H1 (cell line): ENCODE measurements around the gene CUTC. TPM values are rescaled to one million over a fixed set of nuclear protein-coding genes. Genes with fewer than 3 reads are reported as not detected.

Source experiments
- CTCF ChIA-PET: fragments of 300-600 bp; sonication (Branson Sonifier 250); formaldehyde crosslinking; loops from one replicate; lab custom pipeline; 2021; ENCODE audit not compliant: partially characterized antibody; lab: Charles Lee
- POLR2A ChIA-PET: fragments of 300-600 bp; sonication (Branson Sonifier 250); formaldehyde crosslinking; loops from one replicate; lab custom pipeline; 2021; ENCODE audit warnings: inconsistent platforms; ENCODE audit not compliant: partially characterized antibody; lab: Charles Lee
- DNase-seq, 2 experiments: peaks; one replicate each; pipeline versions ENCODE4 v3.0.0 to v3.0.0-alpha.2; 2010 to 2022; ENCODE audit warnings: low spot score in 2 of 2, low read depth in 1 of 2, mixed read lengths in 1 of 2
- FAIRE-seq: peaks from 2 replicates; lab custom pipeline; 2011; peaks lifted over from hg19 to GRCh38; lab: Jason Lieb, UNC
- H2AFZ ChIP-seq: 2 replicates; pipeline ENCODE4 v1.8.1; 2012; ENCODE audit warnings: low read length, inconsistent platforms
- H2AK5ac ChIP-seq: 2 replicates; pipeline ENCODE4 v1.6.1; 2013; ENCODE audit warnings: low read depth, low read length
- H2BK120ac ChIP-seq: replicated peaks from 2 replicates; pipeline ENCODE3; 2013; ENCODE audit warnings: low read depth, low read length, inconsistent platforms
- H2BK12ac ChIP-seq: 2 replicates; pipeline ENCODE4 v1.6.1; 2013; ENCODE audit warnings: low read depth, low read length
- H2BK15ac ChIP-seq: 2 replicates; pipeline ENCODE4 v1.6.1; 2013; ENCODE audit warnings: low read length
- H2BK20ac ChIP-seq: 2 replicates; pipeline ENCODE4 v1.6.1; 2013; ENCODE audit warnings: low read length
- H2BK5ac ChIP-seq: 2 replicates; pipeline ENCODE4 v1.6.1; 2013; ENCODE audit warnings: low read depth, low read length
- H3K14ac ChIP-seq: 2 replicates; pipeline ENCODE4 v1.6.1; 2013; ENCODE audit warnings: inconsistent platforms; ENCODE audit not compliant: insufficient read length
- H3K18ac ChIP-seq: 2 replicates; pipeline ENCODE4 v1.6.1; 2013; ENCODE audit warnings: low read length; ENCODE audit errors: extremely low read depth
- H3K23ac ChIP-seq: 2 replicates; pipeline ENCODE4 v1.6.1; 2013; ENCODE audit warnings: inconsistent platforms; ENCODE audit not compliant: insufficient read length
- H3K23me2 ChIP-seq: 2 replicates; pipeline ENCODE4 v1.6.1; 2013; ENCODE audit warnings: low read depth, low read length
- H3K27ac ChIP-seq: 2 replicates; pipeline ENCODE4 v1.6.1; 2011; ENCODE audit warnings: low read depth, low read length, inconsistent platforms
- H3K27me3 ChIP-seq, 4 experiments: replicated peaks in 1 of 4; 1 replicate in 1 of 4; 2 replicates in 3 of 4; pipeline versions ENCODE4 v1.6.1 to v1.8.1; 2011 to 2013; ENCODE audit warnings: low read length in 3 of 4, mild to moderate bottlenecking in 3 of 4, inconsistent platforms in 2 of 4, mixed read lengths in 2 of 4, moderate library complexity in 1 of 4; ENCODE audit not compliant: control insufficient read depth in 3 of 4, insufficient read depth in 3 of 4; ENCODE audit errors: extremely low read depth in 1 of 4
- H3K36me3 ChIP-seq, 4 experiments: 2 replicates each; pipeline versions ENCODE4 v1.6.1 to v1.8.1; 2011 to 2013; ENCODE audit warnings: mild to moderate bottlenecking in 4 of 4, low read length in 3 of 4, moderate library complexity in 2 of 4, control low read depth in 1 of 4, inconsistent platforms in 1 of 4; ENCODE audit not compliant: insufficient read depth in 4 of 4, control insufficient read depth in 2 of 4
- H3K4ac ChIP-seq: replicated peaks from 2 replicates; pipeline ENCODE3; 2013; ENCODE audit warnings: low read length, low read depth, mixed read lengths, inconsistent platforms; ENCODE audit not compliant: insufficient read length
- H3K4me1 ChIP-seq, 4 experiments: replicated peaks in 1 of 4; 1 replicate in 1 of 4; 2 replicates in 3 of 4; pipeline versions ENCODE4 v1.6.1 to v1.8.1; 2011 to 2013; ENCODE audit warnings: low read length in 3 of 4, inconsistent platforms in 2 of 4, mixed read lengths in 1 of 4; ENCODE audit not compliant: insufficient read depth in 4 of 4, control insufficient read depth in 3 of 4
- H3K4me2 ChIP-seq, 2 experiments: 2 replicates each; pipeline versions ENCODE4 v1.6.1 to v1.8.1; 2011 to 2013; ENCODE audit warnings: low read depth in 2 of 2, low read length in 2 of 2, control low read depth in 1 of 2, inconsistent platforms in 1 of 2, mild to moderate bottlenecking in 1 of 2; ENCODE audit not compliant: insufficient read depth in 1 of 2
- H3K4me3 ChIP-seq, 4 experiments: fragments of 200-600, 300-600 bp in 1 of 4; sonication (generic), shearing (Covaris generic), sonication (Bioruptor Twin) in 1 of 4; 2 replicates each; pipeline versions ENCODE4 v1.5.1 to v1.8.1; 2011 to 2016; ENCODE audit warnings: low read length in 4 of 4, low read depth in 3 of 4, control low read depth in 2 of 4, inconsistent platforms in 2 of 4, mild to moderate bottlenecking in 2 of 4, mixed read lengths in 1 of 4, moderate library complexity in 1 of 4; ENCODE audit not compliant: insufficient read depth in 2 of 4; ENCODE audit errors: extremely low read depth in 1 of 4
- H3K56ac ChIP-seq: replicated peaks from 2 replicates; pipeline ENCODE3; 2013; ENCODE audit warnings: low read depth, mild to moderate bottlenecking, mixed read lengths, low read length, inconsistent platforms; ENCODE audit not compliant: insufficient read length
- H3K79me1 ChIP-seq: 2 replicates; pipeline ENCODE4 v1.6.1; 2013; ENCODE audit warnings: low read depth, low read length, control low read depth
- H3K79me2 ChIP-seq, 2 experiments: 2 replicates each; pipeline versions ENCODE4 v1.6.1 to v1.8.1; 2012 to 2013; ENCODE audit warnings: low read length in 2 of 2, mild to moderate bottlenecking in 2 of 2, inconsistent platforms in 1 of 2; ENCODE audit not compliant: insufficient read depth in 2 of 2, control insufficient read depth in 1 of 2
- H3K9ac ChIP-seq, 4 experiments: replicated peaks in 1 of 4; 1 replicate in 1 of 4; 2 replicates in 3 of 4; pipeline versions ENCODE4 v1.6.1 to v1.8.1; 2011 to 2013; ENCODE audit warnings: low read depth in 3 of 4, low read length in 3 of 4, control low read depth in 2 of 4, mild to moderate bottlenecking in 2 of 4, moderate library complexity in 2 of 4, inconsistent platforms in 1 of 4; ENCODE audit errors: extremely low read depth in 1 of 4
- H3K9me3 ChIP-seq, 2 experiments: 2 replicates each; pipeline versions ENCODE4 v1.6.1 to v1.8.1; 2012 to 2013; ENCODE audit warnings: mild to moderate bottlenecking in 2 of 2, moderate library complexity in 2 of 2, control low read depth in 1 of 2, inconsistent platforms in 1 of 2, low read depth in 1 of 2, low read length in 1 of 2, mixed read lengths in 1 of 2; ENCODE audit not compliant: insufficient read depth in 2 of 2
- H4K20me1 ChIP-seq, 2 experiments: replicated peaks in 1 of 2; 2 replicates each; pipeline versions ENCODE3 to v1.8.1; 2011 to 2013; ENCODE audit warnings: inconsistent platforms in 2 of 2, low read length in 2 of 2, mild to moderate bottlenecking in 1 of 2; ENCODE audit not compliant: insufficient read depth in 2 of 2, control insufficient read depth in 1 of 2
- H4K5ac ChIP-seq: 2 replicates; pipeline ENCODE4 v1.6.1; 2013; ENCODE audit warnings: low read length, low read depth, mixed read lengths, inconsistent platforms; ENCODE audit not compliant: insufficient read length
- H4K8ac ChIP-seq: 2 replicates; pipeline ENCODE4 v1.8.0; 2013; ENCODE audit warnings: mild to moderate bottlenecking, moderate library complexity, low read length, inconsistent platforms; ENCODE audit not compliant: insufficient read depth; ENCODE audit errors: extremely low read depth
- H4K91ac ChIP-seq: replicated peaks from 2 replicates; pipeline ENCODE3; 2013; ENCODE audit warnings: low read length, mixed read lengths, inconsistent platforms; ENCODE audit not compliant: insufficient read length
- ASH2L ChIP-seq: fragments of 200-600, 300-600 bp; sonication (generic); IDR thresholded peaks from one replicate; pipeline ENCODE4 v1.7.1; 2017; ENCODE audit warnings: low read length
- BACH1 ChIP-seq: IDR thresholded peaks from 2 replicates; pipeline ENCODE4 v1.6.1; 2012; ENCODE audit warnings: low read length, improper control_type of control experiment
- BCL11A ChIP-seq, 2 experiments: IDR thresholded peaks; one replicate each; pipeline ENCODE4 v1.6.1; 2011; ENCODE audit warnings: low read depth in 2 of 2, low read length in 2 of 2, mild to moderate bottlenecking in 2 of 2
- KDM1A ChIP-seq: fragments of 200-600, 300-600 bp; sonication (generic); IDR thresholded peaks from 2 replicates; pipeline ENCODE4 v1.7.1; 2016; ENCODE audit warnings: mild to moderate bottlenecking, low read length, borderline replicate concordance
- NRF1 ChIP-seq: IDR thresholded peaks from 2 replicates; pipeline ENCODE4 v1.6.1; 2011; ENCODE audit warnings: mild to moderate bottlenecking, low read depth, low read length, improper control_type of control experiment
- PHF8 ChIP-seq: fragments of 200-600 bp; sonication (generic); conservative IDR thresholded peaks from 2 replicates; pipeline ENCODE4 v1.7.1; 2012; ENCODE audit warnings: low read depth, mild to moderate bottlenecking, inconsistent platforms, low read length, moderate library complexity
- SP4 ChIP-seq: IDR thresholded peaks from 2 replicates; pipeline ENCODE4 v1.6.1; 2012; ENCODE audit warnings: low read length, inconsistent platforms
- TAF1 ChIP-seq: IDR thresholded peaks from 2 replicates; pipeline ENCODE4 v1.6.1; 2011; ENCODE audit warnings: mild to moderate bottlenecking, low read depth, low read length
- TCF12 ChIP-seq: IDR thresholded peaks from 2 replicates; pipeline ENCODE4 v1.6.1; 2011; ENCODE audit warnings: low read depth, mild to moderate bottlenecking, low read length
- USF2 ChIP-seq: IDR thresholded peaks from 2 replicates; pipeline ENCODE4 v1.6.1; 2011; ENCODE audit warnings: low read length, improper control_type of control experiment
- YY1 ChIP-seq: IDR thresholded peaks from 2 replicates; pipeline ENCODE4 v1.6.1; 2011; ENCODE audit warnings: low read depth, mild to moderate bottlenecking, low read length
- ZNF274 ChIP-seq: IDR thresholded peaks from 2 replicates; pipeline ENCODE4 v1.7.0; 2012; ENCODE audit warnings: low read length, borderline replicate concordance; ENCODE audit errors: extremely low read depth
- polyA plus RNA-seq, 7 experiments: library from polyadenylated mRNA; depleted of rRNA in 3 of 7; stranded (reverse) in 5 of 7; unstranded in 2 of 7; fragments of >200 nt in 5 of 7; fragments of 200-250 nt in 2 of 7; gene quantifications; 1 replicate in 5 of 7; 2 replicates in 1 of 7; 4 replicates in 1 of 7; pipeline versions ENCODE4 v1.2.1 to v1.2.3, GENCODE V29; 2011 to 2013; ENCODE audit warnings: missing spikeins in 2 of 7, mixed read lengths in 2 of 7
- total RNA-seq: library from RNA; stranded (reverse); fragmentation: NEBNext Ultra II Directional; extraction: Animal tissue kit (Norgen Biotek cat#: 25700); gene quantifications from 2 replicates; pipeline ENCODE4 v1.2.1, GENCODE V29; 2021

Gene CUTC
- total and polyA plus RNA-seq, 2 of the 8 experiments (the other 6 are each of a cell fraction or from before 2014, with no cell fraction given): 25.3 to 25.6 TPM

DNA sequence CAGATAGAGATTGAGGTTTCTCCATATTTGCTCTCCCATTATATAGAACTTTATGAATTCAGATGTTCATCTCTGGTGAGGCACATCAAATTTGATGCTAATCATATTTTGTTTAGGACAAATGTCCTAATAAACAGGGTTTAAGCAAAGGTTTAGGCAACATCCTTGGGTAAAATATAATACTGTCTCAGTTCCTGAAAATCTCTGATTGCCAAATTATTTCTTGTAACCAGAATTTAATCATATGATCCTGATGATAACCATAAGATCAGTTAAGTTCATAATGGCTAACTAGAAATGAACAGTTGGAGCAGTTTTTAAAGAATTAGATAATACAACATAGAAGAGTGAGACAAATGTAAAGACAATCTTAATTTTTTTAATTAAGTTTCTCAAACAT is 18.6 kb downstream of the CUTC start:
- no peak overlapping the region for H2BK20ac ChIP-seq
- POLR2A ChIA-PET: no interaction called here
- no peak overlapping the region for H2BK5ac ChIP-seq
- peaks cover 0 to 1% (median 0%) of the 10 kb centered on the region in 4 experiments; a peak in 1 of 7 replicates for H3K27me3 ChIP-seq
- no peak overlapping the region for H2BK120ac ChIP-seq
- H3K79me1 ChIP-seq: peaks cover 3% of the 10 kb centered on the region; the same call in 1 of the 2 replicates
- H4K20me1 ChIP-seq: no peaks in the 10 kb centered on the region
- no peak overlapping the region for H4K5ac ChIP-seq
- no peak for FAIRE-seq
- H4K91ac ChIP-seq: no peak overlapping the region
- no peak for TF ChIP-seq BCL11A (IDR thresholded peaks at IDR 0.05; ENCODE audit: low read depth in 2 of 2, low read length in 2 of 2)
- TF ChIP-seq PHF8: no peak
- no peak for TF ChIP-seq NRF1
- no peak for TF ChIP-seq SP4
- TF ChIP-seq YY1: no peak
- TF ChIP-seq TCF12: no peak
- no peak for TF ChIP-seq BACH1
- TF ChIP-seq USF2: no peak
- no peak for TF ChIP-seq ZNF274
- TF ChIP-seq TAF1: no peak
- TF ChIP-seq ASH2L: no peak
- no peak for TF ChIP-seq KDM1A
- TF ChIP-seq, all 59 proteins: peak for 0
- no peaks in the 10 kb centered on the region for H3K4me1 ChIP-seq
- H3K18ac ChIP-seq: no peak overlapping the region
- H3K14ac ChIP-seq: no peak overlapping the region
- no peaks in the 10 kb centered on the region for H3K79me2 ChIP-seq
- no peak overlapping the region for H3K9ac ChIP-seq
- H3K23ac ChIP-seq: no peak overlapping the region
- CTCF ChIA-PET: no interaction called here
- no peak overlapping the region for H2BK15ac ChIP-seq
- no peaks in the 10 kb centered on the region for H3K9me3 ChIP-seq
- H3K36me3 ChIP-seq: peaks cover 11 to 71% (median 23%) of the 10 kb centered on the region in 4 experiments
- no peak overlapping the region for H4K8ac ChIP-seq
- no peak overlapping the region for H3K56ac ChIP-seq
- no peak overlapping the region for H3K27ac ChIP-seq
- DNase-seq: no peak
- H3K4me2 ChIP-seq: no peak overlapping the region
- no peaks in the 10 kb centered on the region for H3K23me2 ChIP-seq
- no peak overlapping the region for H2AK5ac ChIP-seq
- no peak overlapping the region for H2BK12ac ChIP-seq
- H3K4ac ChIP-seq: no peak overlapping the region
- H3K4me3 ChIP-seq: no peak overlapping the region
- H2AFZ ChIP-seq: no peak overlapping the region
